ENCODE data around the gene WDR93. TPM values are rescaled to one million over a fixed set of nuclear protein-coding genes. Genes with fewer than 3 reads are reported as not detected.
A peak's percentile ranks its signal among the peaks of the same experiment; 100 is the strongest.

WDR93 gene
- total RNA-seq: not detected
- 0.08 TPM for polyA plus RNA-seq

GRCh38 chr15:89690276-89691218, at the start of gene WDR93, which contains the start of gene PEX11A:
Gene WDR93 (plus strand): TSS chr15:89690811. CDS start chr15:89701747, 10,936 bp downstream.
Gene PEX11A (minus strand): TSS chr15:89690754. CDS start chr15:89690632, 122 bp downstream.
- Mint-ChIP-seq H3K27me3 (no peaks in the 10 kb centered on the region), H3K4me1 (peaks cover 13 to 19% (median 15%) of the 10 kb centered on the region in 3 donors), H3K36me3 (peaks cover 1 to 12% (median 2%) of the 10 kb centered on the region in 3 donors), H3K9me3 (no peaks in the 10 kb centered on the region), H3K4me3 (peak within 1 kb of the TSS; percentile 84 to 97 (median 90)), H3K27ac (peak within 1 kb of the TSS; percentile 76 to 93 (median 86))
- H3K4me3 ChIP-seq (ENCODE audit: low read length): peak within 1 kb of the TSS; percentile 97
- no peaks in the 10 kb centered on the region for H3K9me3 ChIP-seq (ENCODE audit: low read length)
- CTCF ChIA-PET: no interaction called here
- peak within 1 kb of the TSS; percentile 39 for H3K27ac ChIP-seq (ENCODE audit: low read depth, low read length)
- DNase-seq: peak; percentile 56 to 82 (median 68)
- no peaks in the 10 kb centered on the region for H3K27me3 ChIP-seq (ENCODE audit: insufficient read depth, low read length, poor library complexity, severe bottlenecking)
- H3K36me3 ChIP-seq (ENCODE audit: insufficient read depth, low read length): no peaks in the 10 kb centered on the region
- POLR2A ChIA-PET: no interaction called here
- peaks cover 12% of the 10 kb centered on the region for H3K4me1 ChIP-seq (ENCODE audit: insufficient read depth, low read length)

GRCh38 chr15:89641053-89641452, 49.6 kb upstream of the WDR93 start:
- H3K4me1 Mint-ChIP-seq: no peaks in the 10 kb centered on the region
- no peaks in the 10 kb centered on the region for H3K27me3 Mint-ChIP-seq

GRCh38 chr15:89642106-89642505, 48.5 kb upstream of the WDR93 start:
- DNase-seq: no peak
- Histone ChIP-seq H3K27me3 (ENCODE audit: insufficient read depth, low read length, poor library complexity, severe bottlenecking) (no peaks in the 10 kb centered on the region), H3K4me1 (ENCODE audit: insufficient read depth, low read length) (no peaks in the 10 kb centered on the region), H3K36me3 (ENCODE audit: insufficient read depth, low read length) (no peaks in the 10 kb centered on the region), H3K9me3 (ENCODE audit: low read length) (no peaks in the 10 kb centered on the region), H3K27ac (ENCODE audit: low read depth, low read length) (no peak overlapping the region), H3K4me3 (ENCODE audit: low read length) (no peak overlapping the region)
- Mint-ChIP-seq H3K27me3 (peaks cover 0 to under 1% of the 10 kb centered on the region in 2 donors), H3K4me3 (no peak overlapping the region), H3K27ac (no peak overlapping the region), H3K36me3 (no peaks in the 10 kb centered on the region), H3K9me3 (no peaks in the 10 kb centered on the region), H3K4me1 (peaks cover 0 to under 1% (median 0%) of the 10 kb centered on the region in 3 donors)
- CTCF ChIA-PET: no interaction called here
- POLR2A ChIA-PET: no interaction called here

More at GRCh38 chr15:89641053-89641452, 49.6 kb upstream of the WDR93 start:
- H3K27me3 ChIP-seq (ENCODE audit: insufficient read depth, low read length, poor library complexity, severe bottlenecking): no peaks in the 10 kb centered on the region
- POLR2A ChIA-PET: no interaction called here
- H3K36me3 ChIP-seq (ENCODE audit: insufficient read depth, low read length): no peaks in the 10 kb centered on the region
- no peak overlapping the region for H3K27ac ChIP-seq (ENCODE audit: low read depth, low read length)
- Mint-ChIP-seq H3K4me3 (no peak overlapping the region), H3K36me3 (no peaks in the 10 kb centered on the region), H3K9me3 (no peaks in the 10 kb centered on the region), H3K27ac (no peak overlapping the region)
- CTCF ChIA-PET: no interaction called here
- no peaks in the 10 kb centered on the region for H3K4me1 ChIP-seq (ENCODE audit: insufficient read depth, low read length)
- H3K9me3 ChIP-seq (ENCODE audit: low read length): no peaks in the 10 kb centered on the region
- DNase-seq: no peak
- no peak overlapping the region for H3K4me3 ChIP-seq (ENCODE audit: low read length)

- DNase-seq: no peak
- Mint-ChIP-seq H3K4me3 (peak overlapping the region in 1 of 7 donors; percentile 50), H3K27ac (no peak overlapping the region), H3K4me1 (peaks cover 0 to 3% (median 2%) of the 10 kb centered on the region in 3 donors), H3K27me3 (peaks cover 3% of the 10 kb centered on the region in 2 donors), H3K36me3 (no peaks in the 10 kb centered on the region), H3K9me3 (no peaks in the 10 kb centered on the region)
- no peaks in the 10 kb centered on the region for H3K4me1 ChIP-seq (ENCODE audit: insufficient read depth, low read length)
- no peaks in the 10 kb centered on the region for H3K27me3 ChIP-seq (ENCODE audit: insufficient read depth, low read length, poor library complexity, severe bottlenecking)
- no peak overlapping the region for H3K4me3 ChIP-seq (ENCODE audit: low read length)
- no peak overlapping the region for H3K27ac ChIP-seq (ENCODE audit: low read depth, low read length)
- CTCF ChIA-PET: no interaction called here
- H3K36me3 ChIP-seq (ENCODE audit: insufficient read depth, low read length): no peaks in the 10 kb centered on the region
- POLR2A ChIA-PET: no interaction called here
- H3K9me3 ChIP-seq (ENCODE audit: low read length): no peaks in the 10 kb centered on the region
Observed at GRCh38 chr15:89645680-89646079, 44.9 kb upstream of the WDR93 start.

- POLR2A ChIA-PET: interaction anchor here (0.6 kb wide), 1 partner anchor 248 kb away, joined by 3 read pairs; no protein-coding TSS in a partner anchor
- no peaks in the 10 kb centered on the region for H3K36me3 Mint-ChIP-seq
- CTCF ChIA-PET: no interaction called here
Observed at GRCh38 chr15:89646416-89647141, 44.0 kb upstream of the WDR93 start.

GRCh38 chr15:89647191-89647851, 43.3 kb upstream of the WDR93 start:
- POLR2A ChIA-PET: no interaction called here
- Histone ChIP-seq H3K4me1 (ENCODE audit: insufficient read depth, low read length) (no peaks in the 10 kb centered on the region), H3K36me3 (ENCODE audit: insufficient read depth, low read length) (no peaks in the 10 kb centered on the region), H3K27ac (ENCODE audit: low read depth, low read length) (no peak overlapping the region), H3K4me3 (ENCODE audit: low read length) (no peak overlapping the region), H3K27me3 (ENCODE audit: insufficient read depth, low read length, poor library complexity, severe bottlenecking) (no peaks in the 10 kb centered on the region), H3K9me3 (ENCODE audit: low read length) (no peaks in the 10 kb centered on the region)
- H3K27ac Mint-ChIP-seq: no peak overlapping the region
- peak; percentile 12 to 63 (median 31) for DNase-seq
- H3K27me3 Mint-ChIP-seq: peaks cover 7 to 11% of the 10 kb centered on the region in 2 donors
- no peak overlapping the region for H3K4me3 Mint-ChIP-seq
- H3K4me1 Mint-ChIP-seq: peaks cover 0 to 3% (median 2%) of the 10 kb centered on the region in 3 donors
- no peaks in the 10 kb centered on the region for H3K36me3 Mint-ChIP-seq
- CTCF ChIA-PET: no interaction called here
- H3K9me3 Mint-ChIP-seq: no peaks in the 10 kb centered on the region

More at GRCh38 chr15:89646416-89647141, 44.0 kb upstream of the WDR93 start:
- no peak for DNase-seq
- no peaks in the 10 kb centered on the region for H3K36me3 ChIP-seq (ENCODE audit: insufficient read depth, low read length)
- H3K9me3 ChIP-seq (ENCODE audit: low read length): no peaks in the 10 kb centered on the region
- no peaks in the 10 kb centered on the region for H3K27me3 ChIP-seq (ENCODE audit: insufficient read depth, low read length, poor library complexity, severe bottlenecking)
- no peak overlapping the region for H3K4me3 Mint-ChIP-seq
- peaks cover 4 to 6% of the 10 kb centered on the region in 2 donors for H3K27me3 Mint-ChIP-seq
- no peaks in the 10 kb centered on the region for H3K9me3 Mint-ChIP-seq
- H3K4me3 ChIP-seq (ENCODE audit: low read length): no peak overlapping the region
- peaks cover 0 to 3% (median 2%) of the 10 kb centered on the region in 3 donors for H3K4me1 Mint-ChIP-seq
- H3K27ac ChIP-seq (ENCODE audit: low read depth, low read length): no peak overlapping the region
- H3K4me1 ChIP-seq (ENCODE audit: insufficient read depth, low read length): no peaks in the 10 kb centered on the region
- no peak overlapping the region for H3K27ac Mint-ChIP-seq

GRCh38 chr15:89648106-89649012, 42.3 kb upstream of the WDR93 start:
- no peak overlapping the region for H3K27ac ChIP-seq (ENCODE audit: low read depth, low read length)
- CTCF ChIA-PET: no interaction called here
- peak in 1 of 5 donors; percentile 36 for DNase-seq

More at GRCh38 chr15:89648106-89649012, 42.3 kb upstream of the WDR93 start:
- Mint-ChIP-seq H3K27me3 (peaks cover 12 to 18% of the 10 kb centered on the region in 2 donors), H3K9me3 (no peaks in the 10 kb centered on the region), H3K36me3 (no peaks in the 10 kb centered on the region), H3K4me3 (no peak overlapping the region), H3K27ac (no peak overlapping the region), H3K4me1 (peaks cover 0 to 3% (median 3%) of the 10 kb centered on the region in 3 donors)
- POLR2A ChIA-PET: no interaction called here
- H3K27me3 ChIP-seq (ENCODE audit: insufficient read depth, low read length, poor library complexity, severe bottlenecking): no peaks in the 10 kb centered on the region
- H3K9me3 ChIP-seq (ENCODE audit: low read length): no peaks in the 10 kb centered on the region
- H3K4me3 ChIP-seq (ENCODE audit: low read length): no peak overlapping the region
- no peaks in the 10 kb centered on the region for H3K4me1 ChIP-seq (ENCODE audit: insufficient read depth, low read length)
- H3K36me3 ChIP-seq (ENCODE audit: insufficient read depth, low read length): no peaks in the 10 kb centered on the region

Data from CD8-positive, alpha-beta memory T cell (primary cell).